Measurements from ENCODE around the gene SLC25A48.
A peak's percentile ranks its signal among the peaks of the same experiment; 100 is the strongest.

SLC25A48 gene, protein sequence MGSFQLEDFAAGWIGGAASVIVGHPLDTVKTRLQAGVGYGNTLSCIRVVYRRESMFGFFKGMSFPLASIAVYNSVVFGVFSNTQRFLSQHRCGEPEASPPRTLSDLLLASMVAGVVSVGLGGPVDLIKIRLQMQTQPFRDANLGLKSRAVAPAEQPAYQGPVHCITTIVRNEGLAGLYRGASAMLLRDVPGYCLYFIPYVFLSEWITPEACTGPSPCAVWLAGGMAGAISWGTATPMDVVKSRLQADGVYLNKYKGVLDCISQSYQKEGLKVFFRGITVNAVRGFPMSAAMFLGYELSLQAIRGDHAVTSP

DNA sequence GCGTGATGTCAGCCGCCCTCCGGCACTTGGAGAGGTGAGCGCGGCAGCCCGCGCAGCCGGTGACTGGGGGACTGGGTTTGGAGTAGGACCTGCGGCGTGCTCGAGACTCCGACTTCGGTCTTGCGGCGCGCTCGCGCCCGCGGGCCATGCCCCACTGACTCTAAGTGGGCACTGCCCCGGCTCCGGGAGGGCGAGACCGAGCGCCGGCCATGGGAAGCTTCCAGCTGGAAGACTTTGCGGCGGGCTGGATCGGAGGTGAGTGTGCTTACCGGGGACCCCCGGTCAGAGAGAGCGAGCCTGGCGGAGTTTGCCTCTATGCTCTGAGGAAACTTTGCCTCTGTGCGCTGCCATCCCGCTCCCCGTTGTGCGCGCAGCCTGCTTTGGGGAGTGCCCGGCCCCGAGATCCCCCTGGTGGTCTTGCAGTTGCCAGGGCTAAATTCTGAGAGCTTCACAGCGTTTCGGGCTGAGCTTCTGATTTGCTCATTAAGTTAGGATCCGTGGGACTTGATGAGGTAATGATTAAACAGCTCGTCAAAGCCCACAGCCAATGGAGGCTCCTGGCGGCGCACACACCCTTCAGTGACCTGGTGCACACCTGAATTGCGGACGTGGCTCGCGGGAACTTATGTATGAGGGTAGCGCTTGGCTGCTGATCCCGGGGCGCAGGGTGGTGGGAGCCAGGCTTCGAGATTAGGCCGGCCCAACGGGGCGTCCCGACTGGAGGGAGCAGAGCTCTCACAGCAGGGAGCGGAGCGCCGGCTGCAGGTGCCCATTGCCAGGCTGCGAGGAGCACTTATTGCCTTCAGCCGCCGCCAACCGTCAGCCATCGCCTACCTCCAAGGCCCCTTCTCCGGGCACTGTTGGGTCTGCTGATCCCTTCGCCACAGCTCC lies at the start of gene SLC25A48:
TSS of gene SLC25A48 (plus strand) at position 25 of the 891 bp plus-strand sequence. CDS start at position 210, 185 bp downstream.
- DNase-seq, result peak; percentile 19

DNA sequence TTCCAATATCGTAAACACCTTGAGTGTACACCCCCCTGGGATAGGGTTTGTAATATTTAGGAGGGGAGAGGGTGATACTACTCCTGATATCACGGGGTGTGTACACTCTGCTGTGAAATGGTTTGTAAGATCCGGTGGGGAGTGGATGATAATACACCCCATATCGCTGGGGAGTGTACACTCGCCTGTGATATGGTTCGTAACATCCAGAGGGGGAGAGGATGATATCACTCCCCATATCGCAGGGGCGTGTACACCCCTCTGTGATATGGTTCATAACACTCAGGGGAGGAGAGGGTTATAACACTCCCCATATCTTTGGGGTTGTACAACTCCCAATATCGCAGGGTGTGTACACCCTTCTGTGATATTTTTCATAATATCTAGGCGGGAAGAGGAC lies 33.8 kb upstream of the SLC25A48 start:
- DNase-seq, result no peak

DNA sequence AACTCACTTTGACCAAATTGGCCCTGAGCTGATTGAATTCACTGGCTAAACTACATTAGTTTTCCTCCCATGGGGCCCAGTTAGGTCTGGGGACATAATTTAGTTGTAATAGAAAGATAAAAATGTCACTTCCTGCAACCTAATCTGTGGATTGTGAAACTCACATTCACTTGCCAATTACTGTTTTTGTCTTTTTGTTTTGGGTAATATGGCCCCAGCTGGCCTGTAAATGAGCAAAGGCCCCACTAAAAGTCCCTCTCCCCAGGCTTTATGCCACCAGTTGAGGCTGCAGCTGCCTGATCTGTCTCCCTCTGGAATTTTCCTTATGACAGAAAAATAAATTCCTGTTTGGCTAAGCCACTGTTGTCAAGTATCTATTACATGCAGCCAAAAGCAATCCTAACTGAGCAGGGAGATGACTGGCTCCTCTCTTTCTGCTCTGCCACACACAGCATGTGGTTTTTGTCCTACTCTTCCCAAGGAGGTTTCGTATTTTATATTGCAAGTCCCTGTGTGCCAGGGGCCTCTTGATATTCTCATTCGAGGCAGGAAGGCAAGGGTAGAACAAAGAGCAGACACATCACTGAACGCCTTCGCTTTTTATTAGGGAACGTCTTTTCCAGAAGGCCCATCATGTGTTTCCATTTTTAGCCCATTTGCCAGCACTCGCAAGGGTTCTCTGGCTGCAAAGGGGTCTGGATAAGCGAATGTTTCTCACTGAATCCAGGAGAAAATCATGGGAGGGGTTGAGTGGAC lies 24.1 kb upstream of the SLC25A48 start:
- DNase-seq, result no peak

DNA sequence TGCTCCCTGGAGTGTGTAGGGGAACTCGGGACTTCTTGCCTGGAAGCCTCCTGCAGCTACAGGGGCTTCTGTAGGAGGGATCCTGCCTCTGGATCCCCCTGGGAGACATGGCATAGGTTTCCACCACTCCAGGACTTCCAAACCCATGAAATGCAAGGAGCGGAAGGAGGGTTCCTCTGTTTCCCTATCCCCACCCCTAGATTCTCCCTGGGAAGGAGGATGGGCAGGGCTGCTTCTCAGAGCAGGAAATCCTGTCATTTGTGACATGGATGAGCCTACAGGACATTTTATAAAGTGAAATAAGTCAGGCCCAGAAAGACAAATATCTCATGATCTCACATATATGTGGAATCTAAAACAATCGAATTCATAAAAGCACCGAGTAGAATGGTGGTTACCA lies 23.5 kb upstream of the SLC25A48 start:
- DNase-seq, result no peak

DNA sequence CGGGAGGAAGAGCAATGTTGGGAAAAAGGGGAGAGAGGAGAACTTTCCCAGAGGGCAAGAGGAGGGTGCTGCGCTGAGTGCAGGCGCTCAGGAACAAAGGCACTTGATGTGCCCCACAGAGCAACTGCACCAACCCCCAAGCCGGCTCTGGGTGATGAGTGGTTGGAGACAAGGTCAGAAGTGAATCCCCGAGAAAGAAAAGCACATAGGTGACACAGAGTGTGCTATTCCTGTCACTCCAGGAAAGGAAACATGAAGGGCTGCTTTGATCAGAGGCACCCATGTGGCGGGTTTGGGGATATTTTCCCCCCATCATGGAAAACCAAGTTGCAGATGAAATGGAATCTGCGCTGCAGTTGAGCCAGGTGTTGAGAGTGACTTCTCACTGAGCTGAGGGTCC lies 20.7 kb upstream of the SLC25A48 start:
- DNase-seq, result no peak

DNA sequence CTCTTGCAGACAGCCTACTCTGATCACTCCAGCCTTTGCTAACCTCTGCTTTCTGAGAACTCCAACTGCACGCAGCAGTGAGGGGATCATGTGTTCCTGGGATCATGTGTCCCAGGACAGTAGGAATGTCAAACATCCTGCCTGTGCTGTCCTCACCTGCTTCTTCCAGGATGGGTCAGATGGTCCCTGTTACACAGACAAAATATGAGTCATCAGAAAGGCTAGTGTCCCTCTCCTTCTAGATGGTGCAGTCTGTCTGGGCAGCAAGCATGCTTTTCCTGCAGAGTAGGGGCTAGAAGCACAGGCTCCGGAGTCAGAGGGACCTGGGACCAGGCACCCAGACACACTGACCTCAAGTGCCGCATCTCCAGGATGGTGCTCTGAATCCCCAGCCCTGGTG lies 20.1 kb upstream of the SLC25A48 start:
- DNase-seq, result no peak

DNA sequence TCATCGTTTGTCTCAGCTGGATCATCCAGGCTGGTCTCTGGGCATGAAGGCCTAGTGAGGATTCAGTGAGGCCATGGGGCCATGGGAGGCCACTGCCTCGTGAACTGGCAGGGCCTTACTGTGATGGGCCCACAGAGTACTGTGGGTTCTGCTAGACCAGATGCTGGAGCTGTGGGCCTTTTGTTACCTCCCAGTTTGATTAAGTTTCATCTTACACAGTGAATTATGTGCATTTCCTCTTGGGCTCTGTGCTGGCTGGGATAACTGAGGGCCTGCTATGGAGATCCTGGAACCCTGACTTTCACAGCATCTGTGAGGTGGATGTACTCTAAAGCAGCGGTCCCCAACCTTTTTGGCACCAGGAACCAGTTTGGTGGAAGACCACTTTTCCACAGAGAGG lies 19.7 kb upstream of the SLC25A48 start:
- DNase-seq, result no peak

DNA sequence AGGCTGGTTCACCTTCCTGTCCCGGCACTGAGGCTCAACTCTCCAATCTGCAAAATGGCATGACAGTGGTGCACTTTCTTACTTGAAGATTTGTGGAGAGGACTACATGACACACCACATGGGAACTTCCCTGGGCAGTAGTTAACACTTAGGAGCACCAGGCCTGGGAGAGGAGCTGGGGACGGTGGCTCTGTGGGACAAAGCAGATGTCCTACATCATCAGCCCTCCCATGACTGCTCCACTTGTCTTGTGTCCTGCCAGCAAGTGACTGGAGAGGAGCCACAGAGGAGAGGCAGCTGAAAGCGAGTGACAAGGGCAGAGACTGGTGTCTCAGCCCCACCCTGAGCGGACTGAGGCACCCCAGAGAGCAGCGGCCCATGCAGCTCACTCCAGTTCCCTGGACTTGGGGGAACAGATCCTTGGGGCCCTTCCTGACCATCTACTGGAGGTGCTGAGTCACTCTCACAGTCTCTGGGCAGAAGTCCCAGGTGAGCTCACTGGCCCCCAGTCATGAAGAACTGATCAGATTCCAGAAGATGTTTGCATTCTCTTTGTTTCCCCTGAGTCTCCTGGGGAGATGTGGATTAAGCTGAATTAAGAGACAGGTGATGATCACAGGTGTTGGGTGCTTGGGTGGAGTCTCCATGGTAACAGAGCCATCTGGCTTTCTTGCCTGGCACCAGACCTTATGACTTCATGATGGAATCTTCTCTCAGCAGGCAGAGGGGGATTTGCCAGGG lies 13.2 kb upstream of the SLC25A48 start:
- no peak for DNase-seq

DNA sequence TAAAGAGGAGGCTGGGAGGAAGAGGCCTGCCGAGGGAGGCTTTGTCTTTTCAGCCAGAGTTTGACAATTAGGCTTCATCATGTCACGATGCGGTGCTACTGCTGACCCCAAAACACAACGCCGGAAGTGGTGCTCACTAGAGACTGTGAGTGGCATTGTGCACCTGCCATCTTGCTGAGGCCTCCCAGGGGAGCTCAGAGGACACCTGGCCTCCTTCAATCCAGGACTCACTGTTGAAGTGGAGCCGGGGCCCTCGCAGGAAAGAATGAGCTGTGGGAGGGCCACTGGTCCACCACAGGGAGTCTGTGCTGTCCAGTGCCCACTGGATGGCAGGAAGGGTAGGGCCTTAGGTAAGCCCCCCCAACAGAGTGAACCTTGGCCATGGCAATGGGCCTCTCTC lies 12.7 kb upstream of the SLC25A48 start:
- no peak for DNase-seq

DNA sequence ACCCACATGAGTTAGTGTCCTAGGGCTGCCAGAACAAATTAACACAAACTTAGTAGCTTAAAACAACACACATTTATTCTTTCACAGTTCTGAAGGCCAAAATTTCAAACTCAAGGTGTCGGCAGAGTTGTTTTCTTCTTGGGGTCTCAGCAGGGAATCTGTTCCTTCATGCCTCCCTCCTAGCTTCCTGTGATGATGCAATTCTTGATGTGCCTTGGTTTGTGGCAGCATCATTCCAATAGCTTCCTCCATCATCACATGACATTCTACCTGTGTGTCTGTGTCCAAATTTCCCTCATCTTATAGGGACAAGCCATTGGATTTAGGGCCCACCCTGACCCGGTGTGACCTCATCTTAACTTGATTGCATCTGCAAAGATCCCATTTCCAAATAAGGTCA lies 12.2 kb upstream of the SLC25A48 start:
- DNase-seq, result no peak

DNA sequence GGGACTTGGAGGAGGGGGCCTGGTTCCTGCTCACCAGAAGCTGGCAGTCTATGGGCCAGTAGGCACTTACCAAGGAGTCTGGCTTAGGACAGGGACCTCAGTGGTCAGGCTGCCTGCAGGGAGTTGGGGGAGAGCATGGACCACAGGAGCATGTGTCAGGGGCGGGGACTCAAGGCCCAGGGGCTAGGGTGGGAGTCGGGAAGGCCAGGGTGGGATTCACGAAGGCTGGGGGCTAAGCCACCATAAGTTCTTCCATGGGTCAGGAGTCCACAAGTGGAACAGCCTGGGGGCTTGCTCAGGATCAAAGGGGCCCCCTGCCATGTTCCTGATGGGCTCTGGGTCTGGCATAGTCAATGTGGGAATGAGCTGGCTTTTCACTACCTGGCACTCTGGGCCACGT lies 11.5 kb upstream of the SLC25A48 start:
- DNase-seq, result no peak

DNA sequence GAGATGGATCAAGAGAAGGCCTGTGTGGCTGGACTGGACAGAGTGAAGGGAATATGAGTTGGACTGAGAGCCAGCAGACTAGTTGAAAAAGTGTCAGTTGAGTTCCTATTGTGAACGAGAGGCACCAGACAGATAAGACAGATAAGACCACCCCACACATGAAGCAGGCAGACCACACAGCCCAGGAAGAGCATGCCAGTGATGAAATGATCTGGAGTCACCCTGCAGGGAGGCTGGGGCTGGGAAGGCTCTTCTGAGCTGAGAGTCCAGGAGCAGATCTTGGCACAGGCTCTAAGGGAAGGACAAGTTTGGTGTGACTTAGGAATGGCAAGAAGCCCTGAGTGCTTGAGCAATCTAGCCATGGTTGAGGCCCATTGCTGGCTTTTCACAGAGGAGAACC lies 10.6 kb upstream of the SLC25A48 start:
- DNase-seq, result no peak

DNA sequence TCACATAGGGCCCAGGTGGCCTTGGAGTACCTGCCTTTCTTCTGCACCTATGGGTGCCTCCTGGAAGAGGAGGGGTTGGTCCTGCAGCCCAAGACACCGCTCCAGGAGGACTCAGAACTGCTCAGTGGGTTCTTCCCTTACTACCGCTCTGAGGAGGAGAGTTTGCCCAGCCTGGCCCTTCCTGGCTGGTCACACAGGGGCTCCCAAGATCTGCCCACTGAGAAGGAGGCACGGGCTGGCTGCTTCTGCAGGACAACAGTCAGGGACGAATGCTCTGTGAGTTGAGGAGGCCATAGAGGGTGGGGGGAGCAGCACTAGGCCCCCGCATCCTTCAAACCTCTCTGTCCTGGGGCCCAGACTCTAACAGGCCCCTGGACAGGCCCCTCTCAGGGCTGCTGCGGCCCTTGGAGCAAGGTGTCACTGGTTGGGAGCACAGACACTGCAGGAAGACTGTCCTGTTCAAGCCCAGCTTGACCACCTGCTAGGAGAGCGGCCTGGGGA lies 9.9 kb upstream of the SLC25A48 start:
- no peak for DNase-seq

DNA sequence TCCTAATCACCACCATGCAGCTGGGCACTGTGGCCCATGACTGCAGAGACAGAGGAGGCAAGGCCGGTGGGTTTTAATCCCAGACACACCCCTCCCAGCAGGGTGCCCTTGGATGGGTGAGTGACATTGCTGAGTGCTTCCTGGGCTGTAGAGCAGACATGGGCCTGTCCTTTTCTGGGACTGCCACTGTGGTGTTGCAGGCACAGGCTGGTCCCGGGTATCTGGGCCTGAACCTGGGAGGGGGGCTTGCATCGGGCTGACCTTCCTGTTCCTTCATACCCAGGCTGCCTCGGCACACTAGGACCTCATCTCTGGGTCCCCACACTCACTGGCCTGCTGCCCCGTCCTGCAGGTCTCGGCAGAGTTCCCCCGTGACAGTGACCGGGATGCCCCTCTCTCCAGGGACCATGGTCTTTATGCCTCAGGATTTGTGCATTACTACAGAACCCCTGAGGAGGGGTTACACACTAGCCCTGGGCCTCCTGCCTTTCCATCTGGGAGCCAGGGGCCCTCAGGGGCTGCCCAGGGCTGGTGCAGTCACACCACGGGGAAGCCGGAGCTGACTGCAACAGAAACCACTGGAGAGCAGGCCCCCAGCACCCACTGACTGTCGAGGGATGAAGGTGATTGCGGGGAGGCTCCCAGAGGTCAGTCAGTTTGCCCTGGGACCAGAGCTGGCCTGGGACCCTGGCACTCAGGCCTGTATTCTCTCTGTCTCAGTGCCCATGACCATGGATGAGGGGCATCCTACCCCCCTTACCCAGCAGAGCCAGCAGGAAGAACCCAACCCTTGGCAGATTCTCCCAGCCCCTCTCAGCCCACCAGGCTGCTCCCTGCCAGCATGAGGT lies 8.9 kb upstream of the SLC25A48 start:
- DNase-seq, result no peak

DNA sequence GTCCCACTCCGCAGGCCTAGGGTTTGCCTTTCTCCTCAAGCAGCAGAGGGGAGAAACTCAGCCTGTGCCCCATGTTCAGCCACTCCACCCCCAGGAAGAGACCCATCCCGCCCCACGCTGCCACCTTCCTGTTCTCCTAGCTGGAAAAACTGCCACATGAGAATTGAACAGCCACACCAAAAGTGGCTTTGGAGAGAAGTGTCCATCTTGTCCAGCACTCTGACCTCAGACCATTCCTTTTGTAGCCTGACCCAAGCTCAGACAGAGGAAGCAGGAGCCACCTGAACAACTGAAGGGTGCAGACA lies 8.3 kb upstream of the SLC25A48 start:
- no peak for DNase-seq

DNA sequence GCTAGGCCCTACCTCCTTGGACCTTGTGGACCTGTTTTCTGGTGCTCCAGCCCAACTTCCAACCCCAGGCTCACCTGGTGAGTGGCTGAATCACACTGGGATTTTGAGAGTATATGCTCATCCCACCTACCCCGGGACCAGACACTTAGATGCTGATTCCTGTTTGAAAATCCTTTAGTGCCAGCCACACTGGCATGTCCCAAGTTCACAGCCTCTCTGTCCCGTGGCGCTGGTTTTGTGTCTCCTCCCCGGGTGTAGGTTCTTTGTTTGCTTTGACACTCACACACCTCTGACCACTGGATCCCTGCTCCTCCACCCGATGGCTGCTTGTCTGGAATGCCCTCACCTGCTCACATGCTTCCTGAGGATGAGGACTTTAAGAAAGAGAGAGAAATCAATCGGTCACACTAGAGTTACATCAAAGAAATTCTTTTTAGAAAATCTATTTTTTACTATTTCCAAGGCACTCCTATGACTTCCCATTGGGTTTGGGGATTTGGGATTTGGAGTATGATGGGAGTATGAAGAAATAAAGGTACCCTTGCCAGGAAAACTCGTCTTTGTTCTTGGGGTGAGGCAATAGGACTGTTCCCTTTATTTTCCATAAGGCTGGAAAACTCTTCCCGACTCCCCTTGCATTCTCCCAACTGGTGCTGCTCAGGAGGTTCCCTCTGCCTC lies 7.3 kb upstream of the SLC25A48 start:
- no peak for DNase-seq

DNA sequence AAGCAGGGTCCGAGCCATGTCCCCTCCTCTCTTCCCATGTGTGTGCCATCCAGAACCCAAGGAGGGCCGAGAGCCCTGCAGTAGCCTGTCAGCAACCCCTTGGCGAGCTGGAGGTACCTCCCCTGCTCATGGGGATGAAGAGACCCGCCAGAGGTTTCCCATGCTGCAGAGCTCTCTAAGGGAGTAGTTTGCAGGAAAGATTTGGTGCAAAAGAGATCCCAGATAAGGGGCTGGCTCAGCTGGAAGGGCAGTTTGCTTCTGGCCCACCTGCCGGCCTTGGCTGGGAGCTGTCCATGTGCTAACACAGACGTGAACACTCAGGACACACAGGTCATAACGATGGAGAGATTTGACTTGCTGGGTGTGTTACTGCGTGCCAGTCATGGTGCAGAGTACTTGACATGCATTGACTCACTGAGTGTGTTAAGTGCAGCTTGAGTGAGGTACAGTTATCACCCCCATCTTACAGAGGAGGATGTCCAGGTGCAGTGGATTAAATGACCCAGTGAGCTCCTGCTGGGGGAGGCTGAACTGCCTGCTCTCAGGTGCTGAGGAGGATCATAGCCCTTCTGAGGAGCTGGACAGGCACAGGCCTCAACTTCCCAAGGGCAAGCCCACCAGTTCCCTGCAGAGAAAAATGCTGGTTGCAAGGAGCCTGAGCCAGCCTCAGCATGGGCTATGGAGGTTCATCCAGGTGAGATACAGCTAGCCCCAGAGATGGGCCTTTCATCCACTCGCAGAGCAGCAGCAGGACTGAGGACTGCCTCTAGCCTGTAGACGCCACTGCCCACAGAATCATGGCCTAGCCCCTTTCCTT lies 6.3 kb upstream of the SLC25A48 start:
- DNase-seq, result no peak

DNA sequence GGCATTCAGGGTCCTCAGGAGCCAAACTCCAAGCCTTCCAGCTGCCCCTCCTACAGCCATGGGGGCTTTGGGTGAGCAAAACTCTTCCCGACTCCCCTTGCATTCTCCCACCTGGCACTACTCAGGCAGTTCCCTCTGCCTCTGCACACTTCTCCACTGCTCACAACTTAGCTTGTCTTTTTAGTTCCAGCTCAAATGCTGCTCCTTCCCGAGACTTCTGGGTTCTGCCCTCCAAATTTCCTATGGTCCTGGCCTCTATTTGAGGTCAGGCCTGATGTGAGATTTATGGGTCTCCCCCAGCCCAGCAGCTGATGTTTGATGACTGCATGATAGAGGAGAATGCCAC lies 5.7 kb upstream of the SLC25A48 start:
- no peak for DNase-seq

DNA sequence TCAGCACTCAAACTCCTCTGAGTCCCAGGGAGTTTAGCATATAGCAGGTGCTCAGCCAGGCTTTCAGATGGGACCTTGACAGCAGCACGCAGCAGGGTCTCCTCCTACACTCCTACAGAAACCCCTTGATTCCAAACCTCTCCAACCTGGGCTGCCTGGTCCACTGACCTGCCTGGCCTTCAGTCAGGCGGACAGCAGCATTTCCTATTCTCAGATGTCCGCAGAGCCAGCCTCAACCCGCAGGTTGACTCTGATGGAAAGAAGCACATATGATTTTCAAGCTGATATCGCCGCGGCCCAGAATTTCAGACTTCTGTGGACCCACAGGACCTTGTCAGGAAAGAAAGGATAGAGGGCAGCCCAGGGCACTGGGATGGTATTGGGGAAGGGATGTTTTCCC lies 5.3 kb upstream of the SLC25A48 start:
- no peak for DNase-seq

DNA sequence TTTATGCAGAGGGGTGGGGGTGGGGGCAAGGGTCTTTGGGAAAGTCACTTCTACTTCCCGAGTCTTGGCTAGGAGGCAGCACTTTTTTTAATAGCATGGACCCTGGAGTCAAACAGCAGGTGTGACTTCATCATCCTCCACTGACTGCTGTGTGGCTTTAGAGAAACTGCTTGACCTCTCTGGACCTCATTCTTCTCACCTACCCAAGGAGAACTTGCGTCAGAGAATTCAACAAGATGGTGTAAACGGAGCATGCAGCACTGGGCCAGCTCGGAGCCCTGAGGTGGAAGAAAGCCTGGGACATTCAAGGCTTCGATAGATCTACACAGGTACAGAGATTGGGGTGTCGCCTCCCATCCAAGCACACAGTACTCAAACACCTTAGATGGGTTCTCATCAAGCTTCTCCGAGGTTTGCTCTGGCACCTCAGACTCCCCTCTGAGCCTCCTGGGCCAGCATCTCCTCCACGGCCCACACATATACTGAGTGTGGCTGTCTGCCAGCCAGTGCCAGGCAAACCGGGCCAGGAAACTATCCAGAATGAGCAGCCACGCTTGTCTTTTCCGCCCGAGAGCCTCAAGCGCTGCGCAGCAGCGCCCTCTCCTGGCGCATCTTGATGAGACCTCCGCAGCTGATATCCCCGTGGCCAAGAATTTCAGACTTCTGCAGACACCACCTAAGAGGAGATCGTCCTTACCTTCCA lies 4.6 kb upstream of the SLC25A48 start:
- peak; percentile 45 for DNase-seq
